Measurements from ENCODE around the gene ZNF618.

GRCh38 chr9:114072184-114073140 is 196.4 kb downstream of the ZNF618 start:
- TF ChIP-seq CTCF (IDR thresholded peaks at IDR 0.05; ENCODE audit: low read depth, low read length, poor library complexity, severe bottlenecking) (no peak), EZH2phosphoT487 (IDR thresholded peaks at IDR 0.05; ENCODE audit: borderline replicate concordance, low read length) (no peak)
